GM21737 (cell line): ENCODE results near the gene PVR.
"Not testable (repeated sequence)": the region's sequence is repeated elsewhere in the genome, so short reads cannot be mapped to it uniquely, and the experiment has no call there.

Source experiments
- ATAC-seq: cut with Tn5 transposase; IDR thresholded peaks from one replicate; pipeline ENCODE4 v1.9.1; 2021; ENCODE audit warnings: mild to moderate bottlenecking, moderate library complexity; ENCODE audit not compliant: unreplicated experiment

PVR gene

DNA sequence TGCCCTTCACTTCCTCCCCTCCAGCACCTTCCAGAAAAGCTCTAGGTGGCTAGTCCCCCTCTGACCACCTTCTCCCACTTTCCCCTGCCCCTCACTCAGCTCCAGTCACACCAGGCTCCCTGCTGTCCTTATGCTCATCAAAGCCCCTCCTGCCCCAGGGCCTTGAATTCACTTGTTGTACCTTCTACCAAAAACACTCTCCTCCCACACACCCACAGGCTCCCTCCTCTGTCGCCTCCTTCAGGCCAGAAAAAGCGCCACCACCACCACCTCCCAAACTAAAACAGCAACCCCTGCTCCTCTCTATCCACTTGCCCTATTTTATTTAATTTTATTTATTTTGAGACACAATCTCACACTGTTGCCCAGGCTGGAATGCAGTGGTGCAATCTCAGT is 50.5 kb downstream of the PVR start:
- ATAC-seq = no peak

GRCh38 chr19:44696939-44697669 is 53.4 kb downstream of the PVR start:
- ATAC-seq = no peak

DNA sequence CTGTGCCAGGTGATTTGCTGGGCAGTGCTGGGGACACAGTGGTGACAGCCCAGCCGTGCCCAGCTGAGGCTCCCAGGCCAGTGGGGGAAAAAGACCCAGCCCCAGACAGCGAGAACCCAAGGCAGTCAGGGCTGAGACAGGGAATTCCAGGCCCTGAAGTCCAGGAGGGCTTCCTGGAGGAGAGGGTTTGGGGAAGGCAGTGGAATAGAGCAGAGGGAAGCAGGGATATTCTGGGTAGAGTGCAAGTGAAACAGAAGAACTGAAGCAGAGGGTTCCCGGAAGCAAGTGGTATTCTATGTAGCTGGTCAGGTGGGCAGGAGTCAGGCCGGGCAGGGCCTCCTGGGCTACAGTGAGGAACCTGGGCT is 53.9 kb downstream of the PVR start:
- ATAC-seq = no peak

GRCh38 chr19:44698492-44699201 is 54.9 kb downstream of the PVR start, which contains the start of gene CEACAM16:
CEACAM16 (plus strand) TSS chr19:44699151; CDS start chr19:44701457, 2,306 bp downstream.
- ATAC-seq = no peak

DNA sequence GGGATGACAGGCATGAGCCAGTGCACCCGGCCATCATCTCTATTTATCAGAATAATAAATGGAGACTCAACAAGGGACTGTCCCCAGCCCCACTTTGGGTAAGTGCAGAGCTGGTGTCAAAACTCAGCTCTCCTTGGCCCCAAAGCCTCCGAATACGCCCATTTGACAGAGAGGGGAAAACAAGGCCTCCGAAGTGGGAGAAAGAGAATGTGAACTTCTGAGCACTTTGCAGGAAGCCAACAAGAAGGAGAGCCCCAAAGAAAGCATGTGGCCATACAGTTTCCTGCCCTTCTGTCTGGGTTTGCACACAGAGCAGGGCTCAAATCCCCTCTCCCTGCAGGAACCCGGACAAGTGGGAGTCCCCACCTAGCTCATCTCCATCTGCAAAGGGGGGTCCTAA is 56.8 kb downstream of the PVR start:
- ATAC-seq = no peak

DNA sequence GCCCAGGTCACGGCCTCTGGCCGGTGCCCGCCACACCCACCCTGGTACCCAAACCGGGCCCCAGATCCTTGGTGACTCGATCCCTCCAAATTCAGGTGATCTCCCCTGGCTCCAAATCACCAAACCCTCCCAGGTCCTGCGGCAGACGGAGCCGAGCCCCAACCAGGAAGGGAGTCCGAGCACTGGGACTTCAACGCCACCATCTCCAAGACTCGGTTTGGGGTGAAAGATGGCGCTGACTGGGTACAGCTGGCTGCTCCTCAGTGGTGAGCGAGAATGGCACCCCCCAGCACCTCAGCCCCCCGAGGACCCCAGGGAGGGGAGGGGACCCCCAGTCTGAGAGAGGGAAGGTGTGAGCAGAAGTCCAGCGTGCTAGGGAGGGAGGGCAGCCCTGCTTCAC is 57.5 kb downstream of the PVR start:
- no peak for ATAC-seq

DNA sequence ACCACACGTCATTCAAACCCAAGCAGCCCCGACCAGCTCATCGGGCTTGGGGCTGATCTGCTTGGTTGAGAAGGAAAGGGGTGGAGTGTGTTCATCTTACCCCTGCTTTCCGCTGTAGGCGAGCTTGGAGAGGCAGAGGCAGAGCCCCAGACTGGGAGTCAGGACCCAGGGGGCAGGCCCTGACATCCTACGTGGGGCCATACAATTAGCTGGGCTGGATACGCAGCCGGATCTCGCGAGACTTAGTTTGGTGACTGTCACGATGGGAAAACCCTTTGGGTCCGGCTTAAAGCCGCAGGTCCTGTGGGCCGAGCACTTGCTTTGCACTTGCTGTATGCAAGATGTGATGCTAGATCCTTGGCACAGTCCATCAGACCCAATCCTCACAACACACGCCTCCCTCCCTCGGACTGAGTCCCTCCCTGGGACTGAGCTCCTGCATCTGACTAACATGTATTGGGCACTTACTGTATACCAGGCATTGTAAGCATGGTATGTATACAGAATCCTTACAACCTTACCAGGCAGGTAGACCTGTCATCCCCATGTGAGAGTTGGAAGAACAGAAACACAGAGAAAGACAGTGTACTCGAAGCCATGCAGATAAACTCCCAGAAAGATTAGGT is 59.0 kb downstream of the PVR start:
- no peak for ATAC-seq

DNA sequence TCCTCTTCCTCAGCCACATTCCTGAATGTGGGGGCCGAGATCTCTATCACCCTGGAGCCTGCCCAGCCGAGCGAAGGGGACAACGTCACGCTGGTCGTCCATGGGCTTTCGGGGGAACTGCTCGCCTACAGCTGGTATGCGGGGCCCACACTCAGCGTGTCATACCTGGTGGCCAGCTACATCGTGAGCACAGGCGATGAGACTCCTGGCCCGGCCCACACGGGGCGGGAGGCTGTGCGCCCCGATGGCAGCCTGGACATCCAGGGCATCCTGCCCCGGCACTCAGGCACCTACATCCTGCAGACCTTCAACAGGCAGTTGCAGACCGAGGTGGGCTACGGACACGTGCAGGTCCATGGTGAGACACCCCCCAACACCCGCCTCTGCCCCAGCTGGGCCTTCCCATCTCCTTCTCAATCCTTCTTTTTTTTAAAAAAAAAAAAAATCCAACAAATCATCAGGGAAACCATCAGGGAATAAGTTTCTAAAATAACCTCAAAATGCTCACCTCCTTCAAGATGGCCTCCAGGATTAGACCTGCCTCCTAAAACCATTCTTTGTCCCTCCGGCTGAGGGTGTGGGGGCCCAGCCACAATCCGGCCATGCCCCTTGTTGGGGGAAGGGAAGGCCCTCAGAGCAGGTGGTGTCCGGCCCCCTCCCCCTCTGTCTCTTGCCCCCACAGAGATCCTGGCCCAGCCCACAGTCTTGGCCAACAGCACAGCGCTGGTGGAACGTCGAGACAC is 59.8 kb downstream of the PVR start:
- no peak for ATAC-seq

GRCh38 chr19:44704982-44705381 is 61.3 kb downstream of the PVR start:
- ATAC-seq = no peak

DNA sequence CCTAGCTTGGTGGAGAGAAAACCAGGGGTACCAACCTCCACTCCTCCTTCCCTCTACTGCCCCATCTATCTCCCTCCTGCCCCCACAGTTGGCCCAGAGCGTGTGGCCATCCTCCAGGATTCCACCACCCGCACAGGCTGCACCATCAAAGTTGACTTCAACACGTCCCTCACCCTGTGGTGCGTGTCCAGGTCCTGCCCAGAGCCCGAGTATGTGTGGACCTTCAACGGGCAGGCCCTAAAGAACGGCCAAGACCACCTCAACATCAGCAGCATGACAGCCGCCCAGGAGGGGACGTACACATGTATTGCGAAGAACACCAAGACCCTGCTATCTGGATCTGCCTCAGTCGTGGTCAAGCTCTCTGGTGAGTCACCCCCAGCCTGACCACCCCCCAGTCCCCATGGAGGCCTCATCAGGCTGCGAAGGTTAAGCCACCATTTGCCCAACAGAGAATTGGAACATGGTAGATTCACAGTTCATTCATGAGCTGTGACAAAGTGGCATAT is 61.8 kb downstream of the PVR start:
- ATAC-seq = no peak

DNA sequence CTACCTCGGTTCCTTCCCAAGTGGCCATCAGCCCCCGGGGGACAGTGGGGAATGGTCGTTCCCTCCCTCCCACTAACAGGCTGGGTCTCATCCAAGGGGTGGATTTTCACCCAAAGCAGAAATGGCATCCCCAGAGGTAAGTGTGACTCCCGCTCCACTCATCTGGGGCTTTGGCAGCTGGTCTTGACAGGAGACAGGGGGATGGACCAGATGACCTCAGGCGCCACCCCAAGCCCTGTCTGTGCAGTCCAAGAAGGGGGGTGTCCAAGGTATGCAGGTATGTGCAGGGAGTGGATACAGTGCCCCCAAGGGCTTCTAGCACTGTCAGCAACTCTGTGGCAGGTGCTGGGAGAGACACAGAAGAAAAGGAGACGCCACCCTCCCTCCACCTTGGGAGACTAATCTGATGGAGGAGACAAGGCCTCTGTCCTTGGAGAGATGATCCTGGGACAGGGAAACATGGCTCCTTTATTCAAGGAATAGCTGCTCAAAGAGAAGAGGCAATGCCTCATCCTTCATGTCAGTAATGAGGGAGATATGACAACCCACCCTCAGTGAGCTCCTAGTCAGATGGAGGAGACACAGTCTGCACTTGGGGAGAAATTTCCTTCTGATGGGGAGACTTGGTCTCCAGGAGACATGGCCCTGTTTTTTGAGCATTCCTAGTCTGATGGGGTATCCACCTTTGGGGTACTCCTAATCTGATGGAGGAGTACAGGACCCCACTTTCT is 63.0 kb downstream of the PVR start:
- no peak for ATAC-seq

- ATAC-seq = no peak
These were observed 64.1 kb downstream of the PVR start for GRCh38 chr19:44707794-44708193.

DNA sequence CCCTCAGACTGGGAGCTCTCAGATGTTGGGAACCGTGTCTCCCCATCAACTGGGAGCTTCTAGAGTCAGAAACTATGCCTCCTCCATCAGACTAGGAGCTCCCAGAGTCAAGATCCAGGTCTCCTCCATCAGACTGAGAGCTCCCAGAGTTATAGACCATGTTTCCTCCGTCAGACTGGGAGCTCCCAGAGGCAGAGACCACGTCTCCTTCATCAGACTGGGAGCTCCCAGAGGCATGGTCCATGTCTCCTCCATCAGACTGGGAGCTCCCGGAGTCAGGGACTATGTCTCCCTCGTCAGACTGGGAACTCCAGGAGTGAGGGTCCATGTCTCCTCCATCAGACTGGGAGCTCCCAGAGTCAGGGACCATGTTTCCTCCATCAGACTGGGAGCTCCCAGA is 65.2 kb downstream of the PVR start:
- ATAC-seq = no peak

DNA sequence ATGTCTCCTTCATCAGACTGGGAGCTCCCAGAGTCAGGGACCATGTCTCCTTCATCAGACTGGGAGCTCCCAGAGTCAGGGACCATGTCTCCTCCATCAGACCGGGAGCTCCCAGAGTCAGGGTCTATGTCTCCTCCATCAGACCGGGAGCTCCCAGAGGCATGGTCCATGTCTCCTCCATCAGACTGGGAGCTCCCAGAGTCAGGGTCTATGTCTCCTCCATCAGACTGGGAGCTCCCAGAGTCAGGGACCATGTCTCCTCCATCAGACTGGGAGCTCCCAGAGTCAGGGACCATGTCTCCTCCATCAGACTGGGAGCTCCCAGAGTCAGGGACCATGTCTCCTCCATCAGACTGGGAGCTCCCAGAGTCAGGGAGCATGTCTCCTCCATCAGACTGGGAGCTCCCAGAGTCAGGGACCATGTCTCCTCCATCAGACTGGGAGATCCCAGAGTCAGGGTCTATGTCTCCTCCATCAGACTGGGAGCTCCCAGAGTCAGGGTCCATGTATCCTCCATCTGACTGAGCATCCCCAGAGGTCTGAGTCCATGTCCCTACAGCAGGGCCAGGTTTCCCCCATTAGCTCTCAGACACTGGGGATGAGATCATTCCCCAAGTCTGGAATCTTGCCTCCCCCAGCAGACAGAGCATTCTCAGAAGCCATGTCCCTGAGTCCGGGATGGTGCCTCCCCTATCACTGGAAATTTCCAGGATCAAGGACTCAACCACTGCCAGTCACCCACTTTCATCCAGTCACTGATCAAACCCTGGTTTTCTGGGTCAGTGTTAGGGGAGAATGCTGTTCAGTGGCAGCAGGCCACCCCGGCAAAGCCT is 65.9 kb downstream of the PVR start:
- not testable (repeated sequence) for ATAC-seq

DNA sequence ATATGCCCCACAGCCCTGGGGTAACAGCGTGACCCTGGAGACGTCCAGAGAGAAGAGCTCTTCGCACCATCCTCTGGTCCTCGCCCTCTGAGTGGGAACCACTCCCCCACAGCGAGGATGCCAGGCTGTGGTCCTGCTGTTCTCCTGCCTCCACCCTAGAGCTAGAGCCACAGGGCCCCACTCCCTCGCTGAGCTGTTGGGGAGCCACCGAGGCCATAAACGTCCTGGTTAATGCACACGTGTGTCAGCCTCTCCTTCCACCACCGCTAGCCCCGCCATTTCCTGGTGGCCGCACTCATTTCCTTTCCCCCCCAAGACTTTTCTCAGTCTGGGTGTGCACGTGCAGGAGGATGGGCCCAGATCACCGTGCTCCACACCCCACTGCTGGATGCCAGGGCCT is 66.8 kb downstream of the PVR start:
- no peak for ATAC-seq

DNA sequence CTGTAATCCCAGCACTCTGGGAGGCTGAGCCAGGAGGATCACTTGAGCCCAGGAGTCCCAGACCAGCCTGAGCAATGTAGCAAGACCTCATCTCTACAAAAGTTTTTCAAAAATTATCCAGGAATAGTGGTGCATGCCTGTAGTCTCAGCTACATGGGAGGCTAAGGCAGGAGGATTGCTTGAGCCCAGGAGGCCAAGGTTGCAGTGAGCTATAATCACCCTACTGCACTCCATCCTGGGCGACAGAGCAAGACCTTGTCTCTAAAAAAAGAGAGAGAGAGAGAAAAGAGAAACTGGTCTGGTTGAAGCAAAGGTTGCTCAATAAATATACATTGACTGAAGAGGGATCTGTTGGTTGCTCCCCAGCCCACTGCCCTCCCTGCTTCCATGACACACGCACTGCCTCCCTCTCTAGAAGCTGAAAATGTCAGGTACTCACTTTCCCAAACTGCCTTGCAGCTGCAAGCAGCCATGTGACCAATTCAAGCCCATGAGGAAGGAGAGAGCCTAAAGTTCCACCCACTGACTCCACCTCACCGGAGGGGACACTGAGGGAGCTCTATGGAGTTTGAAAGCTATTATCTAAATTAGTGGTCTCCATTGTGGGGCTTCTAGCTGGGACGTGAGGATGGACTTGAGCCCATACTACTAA is 69.3 kb downstream of the PVR start:
- no peak for ATAC-seq
